AG04450 (cell line): ENCODE data around the gene GPATCH8. TPM values are rescaled to one million over a fixed set of nuclear protein-coding genes. Genes with fewer than 3 reads are reported as not detected.

Source experiments
- CTCF ChIA-PET: fragments of 300-600, 350-600 bp; formaldehyde crosslinking; extraction: SDS; loops from one replicate; lab custom pipeline; 2022; ENCODE audit warnings: antibody characterized with exemption, inconsistent platforms; lab: Charles Lee
- POLR2A ChIA-PET: fragments of 350-600 bp; formaldehyde crosslinking; extraction: SDS; loops from one replicate; lab custom pipeline; 2021; ENCODE audit warnings: antibody characterized with exemption, inconsistent platforms; lab: Yijun Ruan, JAX
- DNase-seq: peaks from one replicate; pipeline ENCODE4 v3.0.0-alpha.2; 2011; ENCODE audit warnings: low read depth, low spot score
- H3K27ac ChIP-seq: one replicate; pipeline ENCODE4 v1.5.1; 2012; ENCODE audit warnings: low read depth, low read length, control low read depth
- H3K27me3 ChIP-seq: one replicate; pipeline ENCODE4 v1.6.0; 2012; ENCODE audit warnings: low read length; ENCODE audit not compliant: control insufficient read depth, insufficient read depth
- H3K4me3 ChIP-seq: 2 replicates; pipeline ENCODE4 v1.5.1; 2011; ENCODE audit warnings: mild to moderate bottlenecking, low read depth, low read length, control low read depth
- H3K9me3 ChIP-seq: 2 replicates; pipeline ENCODE4 v1.5.1; 2012; ENCODE audit warnings: low read length; ENCODE audit not compliant: control insufficient read depth, insufficient read depth
- CTCF ChIP-seq: IDR thresholded peaks from 2 replicates; pipeline ENCODE4 v1.5.1; 2011; ENCODE audit warnings: low read depth, low read length, control low read depth, inconsistent platforms
- polyA plus RNA-seq: library from polyadenylated mRNA; depleted of rRNA; stranded (reverse); fragments of >200 nt; gene quantifications from 2 replicates; pipeline ENCODE4 v1.2.3, GENCODE V29; 2011

Gene GPATCH8
- polyA plus RNA-seq, 1 experiment: 16.4 TPM

- no peak for DNase-seq
- no peak for TF ChIP-seq CTCF
- POLR2A ChIA-PET: no interaction called here
- peaks cover 35% of the 10 kb centered on the region for H3K27me3 ChIP-seq
- CTCF ChIA-PET: interaction anchor here (1.8 to 3.3 kb wide), 3 partner anchors 16 to 139 kb away, joined by 8 to 12 read pairs (median 10); partner anchors contain the start of gene FAM171A2
- no peak overlapping the region for H3K4me3 ChIP-seq
- no peak overlapping the region for H3K27ac ChIP-seq
- H3K9me3 ChIP-seq: no peaks in the 10 kb centered on the region; the same call in 1 of the 2 replicates
Observed at GRCh38 chr17:44384281-44384822, 118.9 kb downstream of the GPATCH8 start.

GRCh38 chr17:44383861-44384260 is 119.3 kb downstream of the GPATCH8 start:
- TF ChIP-seq CTCF: no peak
- H3K4me3 ChIP-seq: no peak overlapping the region
- DNase-seq: no peak
- H3K27ac ChIP-seq: no peak overlapping the region
- H3K9me3 ChIP-seq: no peaks in the 10 kb centered on the region; the same call in 1 of the 2 replicates
- ChIA-PET CTCF (interaction anchor here (3.3 kb wide), 1 partner anchor 139 kb away, joined by 10 read pairs; no protein-coding TSS in a partner anchor), POLR2A (no interaction called here)
- peaks cover 36% of the 10 kb centered on the region for H3K27me3 ChIP-seq

GRCh38 chr17:44383363-44383762 is 119.8 kb downstream of the GPATCH8 start:
- ChIA-PET POLR2A (no interaction called here), CTCF (no interaction called here)
- no peak for DNase-seq
- TF ChIP-seq CTCF: no peak
- no peak overlapping the region for H3K27ac ChIP-seq
- no peaks in the 10 kb centered on the region; the same call in 1 of the 2 replicates for H3K9me3 ChIP-seq
- H3K4me3 ChIP-seq: no peak overlapping the region
- peaks cover 36% of the 10 kb centered on the region for H3K27me3 ChIP-seq

GRCh38 chr17:44382917-44383316 is 120.3 kb downstream of the GPATCH8 start:
- no peak for DNase-seq
- Histone ChIP-seq H3K27ac (no peak overlapping the region), H3K9me3 (no peaks in the 10 kb centered on the region; the same call in 1 of the 2 replicates), H3K27me3 (peaks cover 36% of the 10 kb centered on the region), H3K4me3 (no peak overlapping the region)
- ChIA-PET POLR2A (no interaction called here), CTCF (no interaction called here)
- TF ChIP-seq CTCF: no peak

- Histone ChIP-seq H3K4me3 (no peak overlapping the region), H3K27me3 (peaks cover 36% of the 10 kb centered on the region), H3K27ac (no peak overlapping the region), H3K9me3 (no peaks in the 10 kb centered on the region; the same call in 1 of the 2 replicates)
- ChIA-PET POLR2A (no interaction called here), CTCF (interaction anchor here (0.6 kb wide), 1 partner anchor 536 kb away, joined by 3 read pairs; no protein-coding TSS in a partner anchor)
- DNase-seq: no peak
- TF ChIP-seq CTCF: no peak
Observed at GRCh38 chr17:44381810-44382305, 121.3 kb downstream of the GPATCH8 start.
